ENCODE measurements around the gene TUBB3.

- TF ChIP-seq POLR2AphosphoS5 (IDR thresholded peaks at IDR 0.05): no peak
- TF ChIP-seq EP300 (IDR thresholded peaks at IDR 0.05): no peak
- TF ChIP-seq, protein P1, sequence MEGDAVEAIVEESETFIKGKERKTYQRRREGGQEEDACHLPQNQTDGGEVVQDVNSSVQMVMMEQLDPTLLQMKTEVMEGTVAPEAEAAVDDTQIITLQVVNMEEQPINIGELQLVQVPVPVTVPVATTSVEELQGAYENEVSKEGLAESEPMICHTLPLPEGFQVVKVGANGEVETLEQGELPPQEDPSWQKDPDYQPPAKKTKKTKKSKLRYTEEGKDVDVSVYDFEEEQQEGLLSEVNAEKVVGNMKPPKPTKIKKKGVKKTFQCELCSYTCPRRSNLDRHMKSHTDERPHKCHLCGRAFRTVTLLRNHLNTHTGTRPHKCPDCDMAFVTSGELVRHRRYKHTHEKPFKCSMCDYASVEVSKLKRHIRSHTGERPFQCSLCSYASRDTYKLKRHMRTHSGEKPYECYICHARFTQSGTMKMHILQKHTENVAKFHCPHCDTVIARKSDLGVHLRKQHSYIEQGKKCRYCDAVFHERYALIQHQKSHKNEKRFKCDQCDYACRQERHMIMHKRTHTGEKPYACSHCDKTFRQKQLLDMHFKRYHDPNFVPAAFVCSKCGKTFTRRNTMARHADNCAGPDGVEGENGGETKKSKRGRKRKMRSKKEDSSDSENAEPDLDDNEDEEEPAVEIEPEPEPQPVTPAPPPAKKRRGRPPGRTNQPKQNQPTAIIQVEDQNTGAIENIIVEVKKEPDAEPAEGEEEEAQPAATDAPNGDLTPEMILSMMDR (IDR thresholded peaks at IDR 0.05): no peak
Observed at GRCh38 chr16:89890886-89891657, 32.1 kb upstream of the TUBB3 start.

Data from gastroesophageal sphincter (tissue), 3 donors.